ENCODE measurements around the gene LCN6.

- TF ChIP-seq CTCF (IDR thresholded peaks at IDR 0.05): no peak
- TF ChIP-seq POLR2A (IDR thresholded peaks at IDR 0.05): no peak
- TF ChIP-seq EP300 (IDR thresholded peaks at IDR 0.05): no peak
Measured at GRCh38 chr9:136764301-136764891, 16.1 kb upstream of the LCN6 start, which contains the start of gene LCN15.

Measured in suprapubic skin (tissue), 3 donors.